ENCODE results near the gene RBM45.

Gene RBM45

GRCh38 chr2:178157574-178157973, 45.3 kb downstream of the RBM45 start:
- H3K9me2 ChIP-seq (replicated peaks; ENCODE audit: insufficient read depth, low read length): no peaks in the 10 kb centered on the region
- H3K9ac ChIP-seq (ENCODE audit: low read length): no peak overlapping the region
- H3K27ac ChIP-seq (ENCODE audit: low read depth, low read length): no peak overlapping the region
- H3K4me2 ChIP-seq (ENCODE audit: low read depth, low read length, poor library complexity, severe bottlenecking): no peak overlapping the region
- no peaks in the 10 kb centered on the region for H3K36me3 ChIP-seq (ENCODE audit: low read length)
- TF ChIP-seq EZH2phosphoT487 (conservative IDR thresholded peaks at IDR 0.05; ENCODE audit: low read length) (no peak), CTCF (IDR thresholded peaks at IDR 0.05; ENCODE audit: insufficient read depth, low read length, poor library complexity, severe bottlenecking) (no peak)
- H3K4me3 ChIP-seq (ENCODE audit: insufficient read depth, low read length, poor library complexity, severe bottlenecking): no peak overlapping the region
- no peaks in the 10 kb centered on the region for H3F3A ChIP-seq (ENCODE audit: insufficient read depth)
- H3K79me2 ChIP-seq (ENCODE audit: insufficient read depth, low read length): no peaks in the 10 kb centered on the region
- H3K9me3 ChIP-seq (ENCODE audit: insufficient read depth, low read length): no peaks in the 10 kb centered on the region
- H3K27me3 ChIP-seq (ENCODE audit: low read length): no peaks in the 10 kb centered on the region
- H4K20me1 ChIP-seq (ENCODE audit: low read depth, low read length): no peaks in the 10 kb centered on the region
- no peak overlapping the region for H2AFZ ChIP-seq (ENCODE audit: low read depth, low read length, severe bottlenecking)

- no peak for TF ChIP-seq CTCF (IDR thresholded peaks at IDR 0.05; ENCODE audit: insufficient read depth, low read length, poor library complexity, severe bottlenecking)
- TF ChIP-seq EZH2phosphoT487 (conservative IDR thresholded peaks at IDR 0.05; ENCODE audit: low read length): no peak
- Histone ChIP-seq H3K9me2 (replicated peaks; ENCODE audit: insufficient read depth, low read length) (no peaks in the 10 kb centered on the region), H3K27ac (ENCODE audit: low read depth, low read length) (no peak overlapping the region), H3K79me2 (ENCODE audit: insufficient read depth, low read length) (no peaks in the 10 kb centered on the region), H2AFZ (ENCODE audit: low read depth, low read length, severe bottlenecking) (no peak overlapping the region), H3K27me3 (ENCODE audit: low read length) (no peaks in the 10 kb centered on the region), H3K9ac (ENCODE audit: low read length) (no peak overlapping the region), H3F3A (ENCODE audit: insufficient read depth) (no peaks in the 10 kb centered on the region), H4K20me1 (ENCODE audit: low read depth, low read length) (no peaks in the 10 kb centered on the region), H3K36me3 (ENCODE audit: low read length) (no peaks in the 10 kb centered on the region), H3K9me3 (ENCODE audit: insufficient read depth, low read length) (no peaks in the 10 kb centered on the region), H3K4me3 (ENCODE audit: insufficient read depth, low read length, poor library complexity, severe bottlenecking) (no peak overlapping the region), H3K4me2 (ENCODE audit: low read depth, low read length, poor library complexity, severe bottlenecking) (no peak overlapping the region)
Observed at GRCh38 chr2:178159966-178160365, 47.7 kb downstream of the RBM45 start.

- H3K27me3 ChIP-seq (ENCODE audit: low read length): no peaks in the 10 kb centered on the region
- no peak overlapping the region for H3K4me3 ChIP-seq (ENCODE audit: insufficient read depth, low read length, poor library complexity, severe bottlenecking)
- no peaks in the 10 kb centered on the region for H3F3A ChIP-seq (ENCODE audit: insufficient read depth)
- H2AFZ ChIP-seq (ENCODE audit: low read depth, low read length, severe bottlenecking): no peak overlapping the region
- H3K27ac ChIP-seq (ENCODE audit: low read depth, low read length): no peak overlapping the region
- TF ChIP-seq CTCF (IDR thresholded peaks at IDR 0.05; ENCODE audit: insufficient read depth, low read length, poor library complexity, severe bottlenecking) (no peak), EZH2phosphoT487 (conservative IDR thresholded peaks at IDR 0.05; ENCODE audit: low read length) (no peak)
- H3K9me3 ChIP-seq (ENCODE audit: insufficient read depth, low read length): no peaks in the 10 kb centered on the region
- no peaks in the 10 kb centered on the region for H4K20me1 ChIP-seq (ENCODE audit: low read depth, low read length)
- no peaks in the 10 kb centered on the region for H3K9me2 ChIP-seq (replicated peaks; ENCODE audit: insufficient read depth, low read length)
- H3K79me2 ChIP-seq (ENCODE audit: insufficient read depth, low read length): no peaks in the 10 kb centered on the region
- H3K36me3 ChIP-seq (ENCODE audit: low read length): no peaks in the 10 kb centered on the region
- no peak overlapping the region for H3K9ac ChIP-seq (ENCODE audit: low read length)
- no peak overlapping the region for H3K4me2 ChIP-seq (ENCODE audit: low read depth, low read length, poor library complexity, severe bottlenecking)
Observed at GRCh38 chr2:178160601-178161000, 48.4 kb downstream of the RBM45 start.

Measured in SU-DHL-6 (cell line).